OCI-LY7 (cell line): ENCODE measurements around the gene EGFL7. TPM values are rescaled to one million over a fixed set of nuclear protein-coding genes. Genes with fewer than 3 reads are reported as not detected.

ENCODE experiments used
- BruUV-seq: library from RNA; stranded (reverse); fragments of 400-500 nt; replicated peaks from 2 replicates; lab custom pipeline; 2021; lab: Mats Ljungman, UMichigan
- CTCF ChIA-PET: fragments of 300-600 bp; sonication (Branson Sonifier 250); formaldehyde crosslinking; loops from one replicate; lab custom pipeline; 2022; ENCODE audit warnings: antibody characterized with exemption; ENCODE audit not compliant: unreplicated experiment; lab: Charles Lee
- POLR2A ChIA-PET: fragments of 300-600 bp; sonication (Branson Sonifier 250); formaldehyde crosslinking; loops from one replicate; lab custom pipeline; 2022; ENCODE audit warnings: antibody characterized with exemption; lab: Charles Lee
- DNase-seq: peaks from one replicate; pipeline ENCODE4 v3.0.0-alpha.2; 2015; ENCODE audit warnings: low spot score
- H2AFZ ChIP-seq: fragments of 200-600 bp; sonication (generic), shearing (Covaris generic); 2 replicates; pipeline ENCODE4 v1.6.1; 2014; ENCODE audit warnings: mild to moderate bottlenecking, antibody characterized with exemption, low read length, moderate library complexity
- H3K27ac ChIP-seq: fragments of 200-600 bp; sonication (generic); 2 replicates; pipeline ENCODE4 v1.5.1; 2014; ENCODE audit warnings: mixed run types, low read depth, mild to moderate bottlenecking, moderate library complexity, low read length, inconsistent platforms; ENCODE audit not compliant: poor library complexity, severe bottlenecking
- H3K36me3 ChIP-seq: fragments of 200-600 bp; sonication (generic); 2 replicates; pipeline ENCODE4 v1.6.1; 2014; ENCODE audit warnings: mild to moderate bottlenecking, antibody characterized with exemption, low read length, moderate library complexity, mixed read lengths; ENCODE audit not compliant: insufficient read depth
- H3K4me1 ChIP-seq: fragments of 200-600 bp; sonication (generic); 2 replicates; pipeline ENCODE4 v1.5.1; 2014; ENCODE audit warnings: mild to moderate bottlenecking, low read length; ENCODE audit not compliant: insufficient read depth, poor library complexity, severe bottlenecking
- H3K4me2 ChIP-seq: fragments of 200-600 bp; sonication (generic); 2 replicates; pipeline ENCODE4 v1.6.1; 2014; ENCODE audit warnings: mild to moderate bottlenecking, low read length
- H3K4me3 ChIP-seq: fragments of 200-600 bp; sonication (generic); 2 replicates; pipeline ENCODE4 v1.5.1; 2014; ENCODE audit warnings: mild to moderate bottlenecking, low read depth, low read length; ENCODE audit not compliant: poor library complexity, severe bottlenecking
- H3K79me2 ChIP-seq: fragments of 200-600 bp; sonication (generic); 2 replicates; pipeline ENCODE4 v1.6.1; 2016; ENCODE audit warnings: low read depth, mild to moderate bottlenecking, low read length, moderate library complexity, mixed read lengths; ENCODE audit not compliant: insufficient read depth
- H3K9me2 ChIP-seq: fragments of 200-600 bp; sonication (generic); 2 replicates; pipeline ENCODE4 v1.6.1; 2016; ENCODE audit warnings: mild to moderate bottlenecking, low read length, mixed read lengths; ENCODE audit not compliant: insufficient read depth
- H3K9me3 ChIP-seq: fragments of 200-600 bp; sonication (generic); 2 replicates; pipeline ENCODE4 v1.6.1; 2014; ENCODE audit warnings: mild to moderate bottlenecking, mixed run types, low read length, mixed read lengths
- H4K20me1 ChIP-seq: fragments of 200-600 bp; sonication (generic); 2 replicates; pipeline ENCODE4 v1.6.1; 2014; ENCODE audit warnings: mild to moderate bottlenecking, antibody characterized with exemption, low read length, moderate library complexity, mixed read lengths; ENCODE audit not compliant: insufficient read depth
- EZH2phosphoT487 ChIP-seq: fragments of 200-600 bp; sonication (generic); IDR thresholded peaks from 2 replicates; pipeline ENCODE4 v1.6.1; 2018; ENCODE audit warnings: low read depth, borderline replicate concordance, mild to moderate bottlenecking, mixed run types, antibody characterized with exemption, low read length, moderate library complexity, mixed read lengths
- intact Hi-C: fragments of 100-400 bp; cut with micrococcal nuclease; formaldehyde crosslinking; loops from one replicate; pipeline ENCODE4 v1.10.0; 2022; ENCODE audit not compliant: unreplicated experiment
- total RNA-seq, 2 experiments: library from RNA; depleted of rRNA in 1 of 2; stranded (reverse); fragments of >200 nt in 1 of 2; shearing (Covaris generic) in 1 of 2; gene quantifications; 2 replicates each; pipeline ENCODE4 v1.2.3, GENCODE V29; 2014 to 2022
- TF ChIP-seq, protein P1 (sequence below): fragments of 200-600 bp; sonication (generic); conservative IDR thresholded peaks from 2 replicates; pipeline ENCODE4 v1.5.1; 2014; ENCODE audit warnings: mild to moderate bottlenecking, antibody characterized with exemption, low read length, moderate library complexity, mixed read lengths

EGFL7 gene
- total RNA-seq, 2 experiments from 2014 or later = not detected

DNA sequence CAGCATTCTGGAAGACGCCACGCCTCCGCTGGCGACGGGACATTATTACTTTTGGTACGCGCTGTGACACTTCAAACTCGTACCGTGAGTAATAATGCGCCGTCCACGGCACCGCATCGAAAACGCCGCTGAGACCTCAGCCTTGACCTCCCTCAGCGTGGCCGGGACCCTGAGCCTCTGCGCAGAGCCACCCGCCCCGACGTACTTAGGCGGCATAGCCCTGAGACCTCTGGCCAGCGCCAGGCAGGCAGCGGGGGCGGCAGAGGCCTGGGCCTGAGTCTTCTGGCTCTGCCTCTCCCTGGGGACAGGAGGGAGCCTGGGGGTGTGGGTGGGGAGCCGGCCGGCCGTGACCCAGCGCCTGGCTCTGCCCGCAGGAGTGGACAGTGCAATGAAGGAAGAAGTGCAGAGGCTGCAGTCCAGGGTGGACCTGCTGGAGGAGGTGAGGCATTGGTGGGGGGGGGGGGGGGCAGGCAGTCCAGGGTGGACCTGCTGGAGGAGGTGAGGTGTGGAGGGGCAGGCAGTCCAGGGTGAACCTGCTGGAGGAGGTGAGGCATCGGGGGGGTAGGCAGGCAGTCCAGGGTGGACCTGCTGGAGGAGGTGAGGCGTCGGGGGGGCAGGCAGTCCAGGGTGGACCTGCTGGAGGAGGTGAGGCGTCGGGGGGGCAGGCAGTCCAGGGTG lies 8.0 kb downstream of the EGFL7 start:
- Histone ChIP-seq H2AFZ (no peak overlapping the region), H3K79me2 (no peaks in the 10 kb centered on the region), H3K27ac (no peak overlapping the region), H3K9me3 (no peaks in the 10 kb centered on the region), H3K4me3 (no peak overlapping the region), H3K4me1 (peaks cover 4% of the 10 kb centered on the region), H3K36me3 (no peaks in the 10 kb centered on the region), H4K20me1 (no peaks in the 10 kb centered on the region), H3K4me2 (no peak overlapping the region), H3K9me2 (no peaks in the 10 kb centered on the region)
- intact Hi-C loops = no loop called here
- no peak for DNase-seq
- ChIA-PET CTCF (no interaction called here), POLR2A (no interaction called here)
- TF ChIP-seq EZH2phosphoT487 = no peak
- TF ChIP-seq, protein P1, sequence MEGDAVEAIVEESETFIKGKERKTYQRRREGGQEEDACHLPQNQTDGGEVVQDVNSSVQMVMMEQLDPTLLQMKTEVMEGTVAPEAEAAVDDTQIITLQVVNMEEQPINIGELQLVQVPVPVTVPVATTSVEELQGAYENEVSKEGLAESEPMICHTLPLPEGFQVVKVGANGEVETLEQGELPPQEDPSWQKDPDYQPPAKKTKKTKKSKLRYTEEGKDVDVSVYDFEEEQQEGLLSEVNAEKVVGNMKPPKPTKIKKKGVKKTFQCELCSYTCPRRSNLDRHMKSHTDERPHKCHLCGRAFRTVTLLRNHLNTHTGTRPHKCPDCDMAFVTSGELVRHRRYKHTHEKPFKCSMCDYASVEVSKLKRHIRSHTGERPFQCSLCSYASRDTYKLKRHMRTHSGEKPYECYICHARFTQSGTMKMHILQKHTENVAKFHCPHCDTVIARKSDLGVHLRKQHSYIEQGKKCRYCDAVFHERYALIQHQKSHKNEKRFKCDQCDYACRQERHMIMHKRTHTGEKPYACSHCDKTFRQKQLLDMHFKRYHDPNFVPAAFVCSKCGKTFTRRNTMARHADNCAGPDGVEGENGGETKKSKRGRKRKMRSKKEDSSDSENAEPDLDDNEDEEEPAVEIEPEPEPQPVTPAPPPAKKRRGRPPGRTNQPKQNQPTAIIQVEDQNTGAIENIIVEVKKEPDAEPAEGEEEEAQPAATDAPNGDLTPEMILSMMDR = no peak
- BruUV-seq = no TSS peak

DNA sequence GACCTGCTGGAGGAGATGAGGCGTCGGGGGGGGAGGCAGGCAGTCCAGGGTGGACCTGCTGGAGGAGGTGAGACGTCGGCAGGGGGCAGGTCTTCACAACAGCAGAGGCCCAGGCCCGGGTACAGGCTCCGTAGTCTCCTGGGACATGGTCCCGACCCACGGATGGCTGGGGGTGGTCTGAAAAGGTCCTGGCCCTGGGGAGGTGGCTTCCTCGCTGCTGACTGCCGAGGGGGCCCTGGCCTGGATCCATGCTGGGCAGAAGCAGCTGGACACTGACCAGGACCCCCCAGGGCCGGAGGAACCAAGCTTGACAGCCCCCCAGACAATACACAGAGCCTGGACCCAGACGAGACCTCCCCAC lies 8.5 kb downstream of the EGFL7 start:
- Histone ChIP-seq H3K4me2 (no peak overlapping the region), H3K27ac (no peak overlapping the region), H3K4me3 (no peak overlapping the region), H3K4me1 (peaks cover 4% of the 10 kb centered on the region), H2AFZ (no peak overlapping the region), H3K36me3 (no peaks in the 10 kb centered on the region), H3K9me3 (no peaks in the 10 kb centered on the region), H3K79me2 (no peaks in the 10 kb centered on the region), H3K9me2 (no peaks in the 10 kb centered on the region), H4K20me1 (no peaks in the 10 kb centered on the region)
- ChIA-PET CTCF (interaction anchor here (1.0 kb wide), 1 partner anchor 11 kb away, joined by 9 read pairs; no protein-coding TSS in a partner anchor), POLR2A (interaction anchor here (0.6 kb wide), 1 partner anchor 1189 kb away, joined by 5 read pairs; no protein-coding TSS in a partner anchor)
- DNase-seq = no peak
- BruUV-seq = no TSS peak
- intact Hi-C loops = no loop called here
- TF ChIP-seq, protein P1 = no peak
- TF ChIP-seq EZH2phosphoT487 = no peak
